HG03460 (cell line): ENCODE data around the gene MYOG.

Experiments
- ATAC-seq: cut with Tn5 transposase; IDR thresholded peaks from one replicate; pipeline ENCODE4 v1.9.1; 2021; ENCODE audit not compliant: unreplicated experiment

MYOG gene

GRCh38 chr1:203117611-203118575, 32.1 kb upstream of the MYOG start:
- ATAC-seq: no peak

GRCh38 chr1:203116091-203116820, 30.4 kb upstream of the MYOG start:
- no peak for ATAC-seq

- ATAC-seq: no peak
These were observed 28.4 kb upstream of the MYOG start for GRCh38 chr1:203114202-203114601.

- ATAC-seq: no peak
These were observed 27.5 kb upstream of the MYOG start for GRCh38 chr1:203113308-203113707.

GRCh38 chr1:203112475-203112874, 26.7 kb upstream of the MYOG start:
- ATAC-seq: no peak

GRCh38 chr1:203104789-203105390, 19.1 kb upstream of the MYOG start:
- ATAC-seq: no peak

GRCh38 chr1:203103829-203104495, 18.1 kb upstream of the MYOG start:
- ATAC-seq: no peak

GRCh38 chr1:203103216-203103615, 17.4 kb upstream of the MYOG start:
- ATAC-seq: no peak

- no peak for ATAC-seq
These were observed 16.2 kb upstream of the MYOG start for GRCh38 chr1:203101813-203102634.

GRCh38 chr1:203100516-203100869, 14.7 kb upstream of the MYOG start:
- ATAC-seq: no peak

- ATAC-seq: no peak
These were observed 14.1 kb upstream of the MYOG start for GRCh38 chr1:203099805-203100515.

GRCh38 chr1:203098914-203099520, 13.2 kb upstream of the MYOG start:
- ATAC-seq: no peak

GRCh38 chr1:203098445-203098844, 12.6 kb upstream of the MYOG start:
- no peak for ATAC-seq

- ATAC-seq: no peak
These were observed 11.2 kb upstream of the MYOG start for GRCh38 chr1:203097001-203097400.

GRCh38 chr1:203096566-203096965, 10.8 kb upstream of the MYOG start:
- no peak for ATAC-seq

- no peak for ATAC-seq
These were observed 9.4 kb upstream of the MYOG start for GRCh38 chr1:203095061-203095690.

- no peak for ATAC-seq
These were observed 8.1 kb upstream of the MYOG start for GRCh38 chr1:203093754-203094410.

- ATAC-seq: no peak
These were observed 6.0 kb upstream of the MYOG start for GRCh38 chr1:203091761-203092330.
